Measurements from ENCODE around the gene ITFG1. TPM values are rescaled to one million over a fixed set of nuclear protein-coding genes. Genes with fewer than 3 reads are reported as not detected.

Gene ITFG1
- total RNA-seq, 2 experiments from 2014 or later = 33.7 to 37.9 TPM

DNA sequence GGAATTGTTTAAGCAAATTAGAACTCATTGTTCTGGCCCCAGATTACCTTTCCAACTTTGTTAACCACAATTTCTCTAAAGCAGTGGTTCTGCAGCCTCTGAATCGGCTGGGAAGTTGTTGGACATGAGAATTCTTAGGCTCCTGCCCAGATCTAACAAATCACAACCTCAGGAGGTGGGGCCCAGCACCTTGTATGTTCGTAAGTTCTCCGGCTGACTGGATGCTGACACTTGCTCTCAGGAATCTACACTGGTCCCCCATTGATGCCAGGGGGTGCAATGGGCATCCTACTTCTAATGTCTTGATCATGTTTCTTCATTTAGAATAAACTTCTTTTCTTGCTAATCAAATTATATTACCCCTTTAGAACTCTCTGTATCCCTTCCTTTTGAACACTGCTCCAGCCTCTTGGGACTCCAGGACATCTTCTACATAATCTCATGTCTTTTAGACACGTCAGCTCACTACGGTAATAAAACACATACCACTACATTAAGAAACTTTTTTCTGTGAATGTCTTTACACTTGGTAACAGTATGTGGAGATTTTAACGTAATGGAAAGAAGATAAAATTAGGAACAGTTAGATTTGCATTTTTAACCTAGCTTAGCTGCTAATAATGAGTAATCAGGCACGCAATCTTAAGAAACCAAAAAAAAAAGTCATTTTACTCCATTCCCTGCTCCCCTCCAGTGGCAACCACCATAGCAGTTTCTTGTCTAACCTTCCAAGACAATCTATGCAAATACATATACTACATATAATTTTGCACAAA, 143.2 kb downstream of the ITFG1 start:
- Histone ChIP-seq H3K9me2 (ENCODE audit: insufficient read depth, low read length) (no peaks in the 10 kb centered on the region), H3K27ac (ENCODE audit: low read depth, low read length, poor library complexity, severe bottlenecking) (no peak overlapping the region), H3K79me2 (ENCODE audit: insufficient read depth, low read depth, low read length) (no peaks in the 10 kb centered on the region), H3K4me3 (ENCODE audit: low read depth, low read length, poor library complexity, severe bottlenecking) (no peak overlapping the region), H4K20me1 (ENCODE audit: insufficient read depth, low read length) (no peaks in the 10 kb centered on the region), H3K4me1 (ENCODE audit: insufficient read depth, low read length, poor library complexity, severe bottlenecking) (peaks cover 3% of the 10 kb centered on the region), H3K9me3 (ENCODE audit: low read length) (no peaks in the 10 kb centered on the region), H2AFZ (ENCODE audit: low read length) (no peak overlapping the region), H3K4me2 (ENCODE audit: low read length) (no peak overlapping the region), H3K36me3 (ENCODE audit: insufficient read depth, low read length) (no peaks in the 10 kb centered on the region)
- ChIA-PET POLR2A (interaction anchor here (0.7 kb wide), 1 partner anchor 150 kb away, joined by 3 read pairs; no protein-coding TSS in a partner anchor), CTCF (ENCODE audit: unreplicated experiment) (no interaction called here)
- no peak for DNase-seq (ENCODE audit: low spot score)
- no peak for TF ChIP-seq EZH2phosphoT487 (IDR thresholded peaks at IDR 0.05; ENCODE audit: borderline replicate concordance, low read depth, low read length)
- TF ChIP-seq, protein P1, sequence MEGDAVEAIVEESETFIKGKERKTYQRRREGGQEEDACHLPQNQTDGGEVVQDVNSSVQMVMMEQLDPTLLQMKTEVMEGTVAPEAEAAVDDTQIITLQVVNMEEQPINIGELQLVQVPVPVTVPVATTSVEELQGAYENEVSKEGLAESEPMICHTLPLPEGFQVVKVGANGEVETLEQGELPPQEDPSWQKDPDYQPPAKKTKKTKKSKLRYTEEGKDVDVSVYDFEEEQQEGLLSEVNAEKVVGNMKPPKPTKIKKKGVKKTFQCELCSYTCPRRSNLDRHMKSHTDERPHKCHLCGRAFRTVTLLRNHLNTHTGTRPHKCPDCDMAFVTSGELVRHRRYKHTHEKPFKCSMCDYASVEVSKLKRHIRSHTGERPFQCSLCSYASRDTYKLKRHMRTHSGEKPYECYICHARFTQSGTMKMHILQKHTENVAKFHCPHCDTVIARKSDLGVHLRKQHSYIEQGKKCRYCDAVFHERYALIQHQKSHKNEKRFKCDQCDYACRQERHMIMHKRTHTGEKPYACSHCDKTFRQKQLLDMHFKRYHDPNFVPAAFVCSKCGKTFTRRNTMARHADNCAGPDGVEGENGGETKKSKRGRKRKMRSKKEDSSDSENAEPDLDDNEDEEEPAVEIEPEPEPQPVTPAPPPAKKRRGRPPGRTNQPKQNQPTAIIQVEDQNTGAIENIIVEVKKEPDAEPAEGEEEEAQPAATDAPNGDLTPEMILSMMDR (conservative IDR thresholded peaks at IDR 0.05; ENCODE audit: low read length) = no peak
- BruUV-seq (replicated peaks) = no TSS peak
- intact Hi-C loops (cut with micrococcal nuclease; ENCODE audit: unreplicated experiment) = loop anchor here (10.0 kb wide), 1 partner anchor 173 kb away; the partner anchor contains the start of gene NETO2

DNA sequence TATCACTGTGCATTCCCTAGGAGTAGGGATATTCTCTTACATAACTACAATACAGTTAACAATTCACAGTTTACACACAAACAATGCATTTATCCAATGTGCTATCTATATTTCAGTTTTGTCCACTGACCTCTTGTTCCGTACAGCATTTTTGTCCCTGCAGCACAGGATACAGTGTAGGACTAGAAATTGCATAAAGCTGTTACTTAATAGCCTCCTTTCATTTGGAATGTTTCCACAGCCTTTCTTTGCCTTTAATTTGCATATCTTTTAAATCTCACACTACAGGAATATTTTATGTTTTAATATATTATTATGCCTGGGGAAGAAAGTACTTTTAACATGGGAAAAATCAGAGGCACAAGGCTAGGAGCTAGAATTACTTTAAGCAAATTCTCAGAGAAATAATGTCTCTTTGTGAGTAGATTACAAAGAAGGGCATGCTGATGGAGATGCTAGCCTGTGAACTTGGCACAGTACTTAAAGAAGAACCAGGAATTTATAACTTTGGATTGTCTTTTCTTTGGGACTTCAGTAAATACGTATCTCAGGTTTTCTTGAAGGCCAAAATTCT, 144.3 kb downstream of the ITFG1 start:
- Histone ChIP-seq H4K20me1 (ENCODE audit: insufficient read depth, low read length) (no peaks in the 10 kb centered on the region), H3K9me3 (ENCODE audit: low read length) (no peaks in the 10 kb centered on the region), H3K4me3 (ENCODE audit: low read depth, low read length, poor library complexity, severe bottlenecking) (no peak overlapping the region), H3K79me2 (ENCODE audit: insufficient read depth, low read depth, low read length) (no peaks in the 10 kb centered on the region), H3K4me2 (ENCODE audit: low read length) (no peak overlapping the region), H3K27ac (ENCODE audit: low read depth, low read length, poor library complexity, severe bottlenecking) (no peak overlapping the region), H2AFZ (ENCODE audit: low read length) (no peak overlapping the region), H3K9me2 (ENCODE audit: insufficient read depth, low read length) (no peaks in the 10 kb centered on the region), H3K4me1 (ENCODE audit: insufficient read depth, low read length, poor library complexity, severe bottlenecking) (peaks cover 15% of the 10 kb centered on the region), H3K36me3 (ENCODE audit: insufficient read depth, low read length) (no peaks in the 10 kb centered on the region)
- ChIA-PET CTCF (ENCODE audit: unreplicated experiment) (no interaction called here), POLR2A (no interaction called here)
- no TSS peak for BruUV-seq (replicated peaks)
- DNase-seq (ENCODE audit: low spot score) = no peak
- TF ChIP-seq, protein P1 (conservative IDR thresholded peaks at IDR 0.05; ENCODE audit: low read length) = no peak
- TF ChIP-seq EZH2phosphoT487 (IDR thresholded peaks at IDR 0.05; ENCODE audit: borderline replicate concordance, low read depth, low read length) = no peak
- intact Hi-C loops (cut with micrococcal nuclease; ENCODE audit: unreplicated experiment) = loop anchor here (10.0 kb wide), 1 partner anchor 172 kb away; the partner anchor contains the start of gene NETO2

All from OCI-LY7 (cell line).